DMS53 (cell line): ENCODE data around the gene PMFBP1.
"Not testable (repeated sequence)": the region's sequence is repeated elsewhere in the genome, so short reads cannot be mapped to it uniquely, and the experiment has no call there.

Experiments used
- DNase-seq: peaks from one replicate; lab custom pipeline; 2025; lab: John Stamatoyannopoulos, UW

The PMFBP1 gene

DNA sequence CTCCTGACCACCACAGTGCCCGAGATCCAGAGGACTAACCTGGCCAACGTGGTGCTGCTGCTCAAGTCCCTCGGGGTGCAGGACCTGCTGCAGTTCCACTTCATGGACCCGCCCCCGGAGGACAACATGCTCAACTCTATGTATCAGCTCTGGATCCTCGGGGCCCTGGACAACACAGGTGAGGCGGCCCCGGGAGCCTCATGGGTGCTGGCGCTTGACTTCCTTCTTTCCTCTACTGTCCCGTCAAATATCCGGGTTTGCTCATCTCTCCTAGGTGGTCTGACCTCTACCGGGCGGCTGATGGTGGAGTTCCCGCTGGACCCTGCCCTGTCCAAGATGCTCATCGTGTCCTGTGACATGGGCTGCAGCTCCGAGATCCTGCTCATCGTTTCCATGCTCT lies 64.6 kb downstream of the PMFBP1 start:
- no peak for DNase-seq

DNA sequence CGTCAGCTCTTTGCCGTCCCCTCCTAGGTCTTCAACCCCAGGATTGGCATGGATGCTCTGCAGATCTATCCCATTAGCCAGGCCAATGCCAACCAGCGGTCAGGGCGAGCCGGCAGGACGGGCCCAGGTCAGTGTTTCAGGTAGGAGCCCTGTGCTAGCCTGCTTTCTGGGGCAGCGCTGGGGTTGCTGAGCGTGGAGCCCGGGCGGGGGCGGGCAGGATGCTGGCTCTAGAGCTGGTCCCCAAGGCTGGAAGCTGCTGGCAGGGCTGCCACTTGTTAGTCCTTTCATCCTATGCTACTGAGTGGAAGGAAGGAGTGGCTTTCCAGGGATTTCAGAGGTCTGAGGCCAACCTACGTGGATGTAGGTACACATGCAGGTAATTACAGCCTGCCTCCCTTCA lies 66.0 kb downstream of the PMFBP1 start:
- no peak for DNase-seq

DNA sequence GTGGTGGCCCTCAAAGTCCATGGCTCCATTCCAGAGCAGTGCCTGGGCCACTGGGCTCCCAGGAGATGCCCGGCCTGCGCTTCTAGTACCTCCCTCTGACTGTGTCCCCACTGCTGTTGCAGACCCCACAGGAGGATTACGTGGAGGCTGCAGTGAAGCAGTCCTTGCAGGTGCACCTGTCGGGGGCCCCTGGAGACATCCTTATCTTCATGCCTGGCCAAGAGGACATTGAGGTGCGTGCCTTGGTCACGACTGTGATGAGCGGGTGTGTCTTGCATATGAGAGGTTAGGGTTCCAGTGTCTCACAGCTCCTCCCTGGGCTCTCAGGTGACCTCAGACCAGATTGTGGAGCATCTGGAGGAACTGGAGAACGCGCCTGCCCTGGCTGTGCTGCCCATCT lies 67.0 kb downstream of the PMFBP1 start:
- no peak for DNase-seq

DNA sequence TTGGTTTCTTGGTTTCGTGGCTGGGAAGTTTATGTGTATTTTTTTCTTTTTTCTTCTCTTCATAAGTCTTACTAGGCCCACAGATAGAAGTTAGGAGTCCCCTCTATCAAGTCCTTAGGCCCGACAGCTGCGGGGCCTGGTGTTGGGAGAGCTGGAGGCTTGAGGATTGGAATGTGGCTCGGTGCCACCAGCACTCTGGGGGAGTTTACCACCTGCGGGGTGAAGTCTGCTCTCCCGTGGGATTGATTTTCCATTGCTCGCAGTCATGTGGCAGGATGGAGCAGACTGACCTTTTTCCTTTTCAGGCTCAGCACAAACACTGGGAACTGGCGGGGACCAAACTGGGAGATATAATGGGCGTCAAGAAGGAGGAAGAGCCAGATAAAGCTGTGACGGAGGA lies 70.8 kb downstream of the PMFBP1 start:
- no peak for DNase-seq

DNA sequence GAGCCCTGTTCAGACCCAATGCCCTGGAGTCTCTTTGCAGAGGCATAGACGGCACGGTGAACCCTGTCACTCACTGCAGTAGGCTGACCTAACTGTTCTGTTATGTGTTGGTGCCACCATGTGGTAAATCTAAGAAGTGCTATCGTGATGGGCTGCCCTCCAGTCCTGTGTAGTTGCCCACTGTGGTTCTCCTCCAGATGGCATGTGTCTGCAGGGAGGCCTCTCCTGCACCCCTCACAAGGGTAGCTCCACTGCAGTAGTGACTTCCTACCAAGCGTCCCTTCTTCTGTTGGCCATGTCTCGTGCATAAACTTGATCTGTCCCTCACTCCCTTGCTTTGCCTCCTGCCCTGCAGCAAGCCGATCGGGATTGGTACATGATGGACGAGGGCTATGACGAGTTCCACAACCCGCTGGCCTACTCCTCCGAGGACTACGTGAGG lies 72.6 kb downstream of the PMFBP1 start:
- peak; percentile 78 for DNase-seq

DNA sequence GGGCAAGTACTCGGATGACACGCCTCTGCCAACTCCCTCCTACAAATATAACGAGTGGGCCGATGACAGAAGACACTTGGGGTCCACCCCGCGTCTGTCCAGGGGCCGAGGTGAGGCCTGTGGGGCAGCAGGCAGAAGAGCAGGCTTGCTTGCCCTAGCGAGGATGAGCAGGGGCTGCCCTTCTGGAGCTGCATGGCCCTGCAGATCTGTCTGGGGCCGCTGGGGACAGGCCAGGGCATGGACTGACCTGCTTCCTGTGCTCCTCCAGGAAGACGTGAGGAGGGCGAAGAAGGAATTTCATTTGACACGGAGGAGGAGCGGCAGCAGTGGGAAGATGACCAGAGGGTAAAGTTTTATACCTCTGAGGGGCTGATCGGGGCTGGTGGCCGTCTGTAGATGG lies 73.0 kb downstream of the PMFBP1 start:
- peak; percentile 36 for DNase-seq

DNA sequence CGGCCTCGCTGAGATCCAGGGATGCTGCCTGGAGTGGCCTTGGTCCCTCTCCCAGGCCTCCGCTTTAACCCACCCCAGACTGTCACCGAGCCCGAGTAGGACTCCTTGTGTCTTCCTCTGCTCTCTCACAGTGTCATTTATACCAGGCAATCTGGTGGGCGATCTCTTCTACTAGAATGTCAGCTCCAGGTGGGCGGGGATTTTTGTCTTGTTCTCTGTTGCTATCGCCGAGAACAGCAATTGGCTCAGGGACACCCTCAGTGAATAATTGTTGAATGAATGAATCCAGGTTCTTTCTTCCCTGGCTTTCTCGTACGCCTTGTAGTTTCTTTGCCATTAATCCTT lies 77.7 kb downstream of the PMFBP1 start:
- DNase-seq = no peak

DNA sequence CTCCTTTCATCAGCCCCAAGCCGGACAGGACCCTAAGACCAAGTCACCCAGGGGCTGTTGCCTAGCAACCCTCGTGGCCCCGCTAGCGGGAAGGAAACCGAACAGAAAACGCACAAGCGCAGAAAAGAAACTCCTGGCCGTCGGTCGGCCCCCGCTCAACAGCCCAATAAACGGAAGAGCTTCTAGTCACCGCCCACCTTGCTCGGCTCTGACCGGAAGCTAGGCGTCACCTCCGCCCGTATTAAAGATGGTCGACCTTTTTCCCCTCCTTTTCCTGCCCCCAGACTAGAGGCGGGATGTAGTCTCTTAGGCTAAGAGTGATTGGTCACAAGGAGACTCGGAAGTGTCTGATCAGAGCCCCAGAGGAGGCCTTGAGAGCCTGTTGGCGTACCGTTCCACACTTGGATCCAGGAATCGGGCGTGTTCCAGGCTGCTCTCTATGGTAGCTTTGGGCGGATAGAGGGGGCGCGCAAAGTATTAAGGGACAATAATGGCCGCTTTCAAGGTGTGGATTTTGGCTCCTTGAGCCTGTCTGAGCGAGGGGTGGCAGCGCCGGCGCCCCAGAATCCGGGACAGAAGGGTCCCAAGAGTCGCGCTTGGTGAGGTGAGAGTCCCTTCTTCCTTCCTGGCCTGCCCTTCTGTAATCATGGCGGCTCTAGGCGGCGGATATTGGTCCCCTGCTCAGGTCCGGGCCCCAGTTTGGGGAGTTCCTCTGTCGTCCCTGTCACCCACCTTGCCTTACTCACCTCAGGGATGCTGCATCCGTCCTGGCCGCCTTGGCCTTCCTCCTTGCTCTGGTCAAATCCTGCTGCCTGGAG lies 78.3 kb downstream of the PMFBP1 start, which contains the start of the genes DHX38 and TXNL4B:
TSS of gene DHX38 (plus strand) at position 400 of the 818 bp plus-strand sequence. CDS start 2,311 bp downstream, outside the sequence.
TSS of gene TXNL4B (minus strand) at position 173 of the 818 bp plus-strand sequence. CDS start 2,871 bp downstream, outside the sequence.
- DNase-seq = peak; percentile 98

DNA sequence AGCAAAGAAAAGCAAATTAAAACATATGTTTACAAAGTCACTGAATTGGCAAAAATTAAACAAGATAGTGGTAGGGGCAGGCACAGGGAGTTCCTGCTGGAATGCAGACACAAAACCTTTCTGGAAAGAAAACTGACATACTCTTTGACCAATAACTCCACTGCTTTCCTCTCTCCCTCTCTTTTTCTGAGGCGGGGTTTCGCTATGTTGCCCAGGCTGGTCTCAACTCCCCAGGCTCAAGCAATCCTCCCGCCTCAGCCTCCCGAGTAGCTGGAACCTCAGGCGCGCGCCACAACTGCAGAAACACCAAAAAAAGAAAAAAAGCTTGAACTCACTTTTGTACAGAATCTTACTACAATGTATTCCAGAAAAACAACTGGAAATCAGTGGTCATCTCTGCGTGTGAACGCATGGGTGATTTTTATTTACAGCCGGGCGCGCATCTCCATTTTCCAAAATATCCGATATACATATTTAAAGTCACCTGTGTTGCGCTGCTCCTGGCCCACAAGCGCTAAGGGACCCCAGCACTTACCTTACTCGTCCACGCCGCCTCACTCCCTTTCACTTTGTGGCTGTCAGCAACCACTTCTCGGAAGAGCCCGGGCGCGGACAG lies 79.0 kb downstream of the PMFBP1 start:
- peak; percentile 49 for DNase-seq

DNA sequence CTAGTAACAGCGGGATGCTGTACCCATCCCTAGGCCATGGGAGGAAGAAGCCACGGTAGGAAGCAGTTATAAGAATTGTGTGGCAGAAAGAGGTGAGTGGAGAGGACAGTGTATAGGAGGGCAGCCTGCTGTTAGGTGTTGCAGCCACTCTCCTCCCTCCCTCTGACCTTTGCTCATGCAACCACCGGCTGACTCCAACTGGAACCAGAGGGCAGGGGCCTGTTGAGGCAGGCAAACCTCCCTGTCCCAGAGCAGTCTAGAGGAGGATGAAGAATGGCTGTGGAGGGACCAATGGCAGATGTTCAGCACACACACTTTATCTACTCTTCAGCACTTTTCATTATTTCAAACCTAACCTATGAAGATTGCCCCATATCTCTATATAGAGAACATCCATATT lies 80.7 kb downstream of the PMFBP1 start:
- no peak for DNase-seq

DNA sequence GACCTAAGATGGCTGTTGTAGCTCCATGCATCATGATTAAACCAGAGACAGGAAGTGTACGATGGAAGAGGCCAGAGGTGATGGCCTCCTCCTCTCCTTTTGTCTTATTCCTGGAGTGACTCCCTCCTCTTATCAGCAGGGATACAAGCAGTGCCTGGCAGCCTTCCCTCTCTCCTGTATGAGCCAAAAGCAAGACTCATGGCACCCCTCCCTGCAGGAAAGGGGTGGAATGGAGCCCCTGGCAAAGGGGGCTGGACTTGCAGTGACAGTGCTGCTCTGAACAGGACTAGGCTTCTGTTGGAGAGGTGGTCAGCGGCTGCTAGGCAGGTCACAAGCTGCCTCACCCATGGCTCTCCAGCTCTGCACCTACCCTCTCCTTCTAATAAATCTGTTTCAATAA lies 87.0 kb downstream of the PMFBP1 start:
- DNase-seq = no peak

DNA sequence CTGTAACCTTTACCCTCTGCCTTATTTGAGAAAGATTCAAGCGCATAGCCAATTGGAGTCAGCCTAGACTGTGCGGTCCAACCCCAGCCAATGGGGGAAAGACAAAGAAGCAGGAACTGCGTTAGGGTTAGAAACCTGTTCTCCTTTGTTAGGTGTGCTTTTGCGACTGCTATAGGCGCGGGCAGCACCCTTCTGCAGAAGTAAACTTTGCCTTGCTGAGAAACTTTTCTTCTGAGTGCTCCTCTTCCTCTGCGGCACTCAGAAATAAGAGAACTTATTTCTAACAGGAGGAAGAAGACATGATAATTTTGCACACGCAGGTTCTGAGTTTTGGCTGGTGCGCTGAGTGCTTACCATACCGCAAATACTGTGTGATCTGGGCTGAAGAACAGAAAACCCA lies 87.5 kb downstream of the PMFBP1 start:
- DNase-seq = no peak

DNA sequence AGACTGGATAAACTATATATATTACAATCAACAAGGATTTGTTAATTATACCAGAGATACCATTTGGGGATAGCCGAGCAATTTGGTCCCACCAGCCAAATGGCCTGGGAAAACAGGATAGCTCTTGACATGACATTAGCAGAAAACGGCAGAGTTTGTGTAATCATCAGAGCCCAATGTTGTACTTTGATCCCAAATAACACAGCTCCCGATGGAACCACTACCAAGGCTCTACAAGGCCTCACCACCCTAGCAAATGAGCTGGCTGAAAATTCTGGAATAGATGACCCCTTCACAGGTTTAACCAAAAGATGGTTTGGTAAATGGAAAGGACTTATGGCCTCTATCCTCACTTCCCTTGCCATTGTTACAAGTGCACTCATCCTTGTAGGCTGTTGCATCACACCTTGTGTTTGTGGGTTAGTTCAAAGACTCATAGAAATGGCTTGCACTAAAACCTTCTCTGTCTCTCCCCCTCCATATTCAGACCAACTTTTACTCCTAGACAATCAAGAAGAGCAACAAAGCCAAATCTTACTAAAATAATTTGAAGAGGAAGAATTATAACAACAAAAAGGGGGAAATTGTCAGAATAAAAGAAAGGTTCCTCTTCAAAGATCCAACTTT lies 88.1 kb downstream of the PMFBP1 start:
- DNase-seq = no peak

DNA sequence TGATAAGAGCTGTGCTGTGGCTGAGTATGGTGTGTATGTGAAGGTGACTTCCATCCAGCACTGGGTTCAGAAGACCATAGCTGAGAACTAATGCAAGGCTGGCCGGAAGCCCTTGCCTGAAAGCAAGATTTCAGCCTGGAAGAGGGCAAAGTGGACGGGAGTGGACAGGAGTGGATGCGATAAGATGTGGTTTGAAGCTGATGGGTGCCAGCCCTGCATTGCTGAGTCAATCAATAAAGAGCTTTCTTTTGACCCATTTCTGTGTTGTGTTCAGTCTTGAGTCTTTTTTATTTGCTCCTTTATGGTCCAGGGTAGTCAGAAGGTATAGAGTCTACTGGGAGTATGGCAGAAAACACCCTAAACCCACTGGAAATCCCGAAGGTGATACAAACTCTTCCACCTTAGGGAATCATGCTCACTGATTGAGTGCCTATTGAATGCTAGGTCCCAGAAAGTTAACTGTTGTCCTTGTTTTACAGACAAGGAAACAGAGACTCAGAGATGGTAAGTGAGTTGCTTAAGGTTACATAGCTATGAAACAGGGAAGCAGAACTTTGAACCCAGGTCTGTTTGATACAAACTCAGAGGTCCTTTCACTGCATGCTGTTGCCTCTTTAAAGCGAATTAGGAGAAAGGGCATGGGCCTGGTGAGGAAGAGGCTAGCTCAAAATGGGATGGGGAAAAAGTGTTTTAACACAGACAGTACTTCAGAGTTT lies 94.8 kb downstream of the PMFBP1 start:
- DNase-seq = not testable (repeated sequence)

DNA sequence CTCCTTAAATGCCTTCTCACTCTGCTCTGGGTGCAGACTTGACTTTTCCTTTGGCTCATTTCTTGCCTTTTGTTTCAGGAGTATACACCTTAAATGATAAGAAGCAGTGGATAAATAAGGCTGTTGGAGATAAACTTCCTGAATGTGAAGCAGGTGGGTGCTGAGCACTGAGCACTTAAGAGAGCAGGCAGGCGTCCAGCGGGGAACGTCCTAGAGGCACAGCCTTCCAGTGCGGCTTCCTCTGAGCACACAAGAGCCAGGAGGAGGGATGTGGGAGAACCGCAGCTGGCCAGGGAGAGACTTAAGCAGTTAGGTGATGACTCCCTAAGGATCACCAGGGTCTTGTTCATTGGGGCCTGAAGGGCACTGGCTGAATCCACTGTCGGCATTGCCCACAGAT lies 96.9 kb downstream of the PMFBP1 start:
- not testable (repeated sequence) for DNase-seq

DNA sequence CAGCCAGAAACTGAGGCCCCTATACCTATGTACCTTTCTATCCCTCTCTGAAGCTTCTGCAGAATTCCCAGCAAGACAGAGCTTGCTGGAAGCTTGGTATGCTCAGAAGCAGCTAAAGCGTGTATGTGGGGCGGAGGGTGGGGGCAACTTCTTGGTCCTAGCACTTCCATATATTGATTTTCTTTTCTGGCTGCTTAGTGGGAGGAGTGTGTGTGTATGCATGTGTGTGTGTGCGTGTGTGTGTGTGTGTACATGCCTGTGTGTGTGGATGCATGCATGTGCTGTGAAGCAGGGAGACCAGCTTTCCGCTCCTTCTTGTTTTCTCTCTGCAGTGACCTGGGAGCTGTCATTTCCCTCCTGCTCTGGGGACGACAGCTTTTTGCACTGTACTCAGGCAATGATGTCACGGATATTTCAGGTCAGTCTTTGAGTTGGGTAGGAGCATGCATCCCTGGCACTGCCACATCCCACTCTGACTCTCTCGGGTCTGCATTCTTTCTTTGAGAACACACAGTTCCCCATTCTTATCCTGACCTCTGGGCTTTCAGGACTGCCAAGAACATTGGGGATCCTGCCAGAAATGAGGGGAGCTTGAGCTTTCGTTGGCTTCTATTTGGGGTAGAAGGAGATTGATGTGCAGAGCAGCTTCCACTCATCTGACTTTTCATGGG lies 98.3 kb downstream of the PMFBP1 start:
- no peak for DNase-seq

DNA sequence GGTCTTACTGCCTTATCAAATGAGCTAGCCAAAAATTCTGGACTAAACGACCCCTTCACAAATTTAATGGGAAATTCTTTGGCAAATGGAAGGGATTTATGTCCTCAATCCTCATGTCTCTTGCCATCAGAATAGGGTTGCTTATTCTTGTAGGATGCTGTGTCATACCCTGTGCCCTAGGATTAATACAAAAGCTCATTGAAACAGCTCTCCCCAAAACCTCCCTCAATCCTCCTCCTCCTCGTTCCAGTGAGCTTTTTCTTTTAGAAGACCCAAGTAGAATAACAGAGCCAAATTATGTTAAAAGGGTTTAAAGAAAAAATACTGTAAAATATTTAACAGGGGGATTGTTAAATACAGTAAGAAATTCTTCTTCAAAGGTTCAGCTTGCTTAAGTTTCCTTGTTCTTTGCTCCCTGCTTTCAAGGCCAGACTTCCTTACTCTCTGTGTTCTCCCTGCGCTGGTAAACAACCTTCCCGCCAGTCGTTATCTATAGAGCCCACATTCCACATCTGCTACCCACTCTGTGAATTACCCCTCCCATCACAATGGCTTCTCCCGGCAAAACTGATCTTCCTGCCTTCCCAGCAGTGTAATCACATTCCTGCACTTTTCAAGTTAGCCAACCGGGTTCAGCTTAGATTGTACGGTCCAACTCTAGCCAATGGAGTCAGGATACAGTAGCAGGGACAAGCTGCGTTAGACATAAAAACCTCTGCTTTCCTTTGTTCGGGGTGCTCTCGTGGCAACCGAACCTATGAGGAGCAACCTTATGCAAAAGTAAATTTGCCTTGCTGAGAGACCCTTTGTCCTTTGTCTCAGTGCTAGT lies 99.2 kb downstream of the PMFBP1 start:
- DNase-seq = no peak
